Inferior parietal cortex (tissue), 1 donor: ENCODE measurements around the gene NXPH4.

Experiments used
- DNase-seq: peaks from one replicate; pipeline ENCODE4 v3.0.0-alpha.2; 2016; ENCODE audit errors: extremely low spot score

The NXPH4 gene

GRCh38 chr12:57203791-57204190, 12.8 kb upstream of the NXPH4 start:
- no peak for DNase-seq

GRCh38 chr12:57204454-57204853, 12.1 kb upstream of the NXPH4 start:
- DNase-seq, result no peak

- DNase-seq, result no peak
Measured at GRCh38 chr12:57205186-57205585, 11.4 kb upstream of the NXPH4 start.

GRCh38 chr12:57205931-57206330, 10.7 kb upstream of the NXPH4 start:
- DNase-seq, result no peak

GRCh38 chr12:57207731-57208630, 8.6 kb upstream of the NXPH4 start:
- no peak for DNase-seq

- peak; percentile 47 for DNase-seq
Measured at GRCh38 chr12:57208631-57209282, 7.8 kb upstream of the NXPH4 start.

GRCh38 chr12:57209916-57210315, 6.7 kb upstream of the NXPH4 start:
- DNase-seq, result no peak

- DNase-seq, result no peak
Measured at GRCh38 chr12:57210461-57210860, 6.1 kb upstream of the NXPH4 start.

GRCh38 chr12:57210926-57211692, 5.5 kb upstream of the NXPH4 start:
- no peak for DNase-seq

- DNase-seq, result no peak
Measured at GRCh38 chr12:57211791-57212700, 4.5 kb upstream of the NXPH4 start.

- no peak for DNase-seq
Measured at GRCh38 chr12:57212701-57213057, 3.9 kb upstream of the NXPH4 start.

GRCh38 chr12:57213058-57213715, 3.4 kb upstream of the NXPH4 start:
- DNase-seq, result peak; percentile 88

- DNase-seq, result no peak
Measured at GRCh38 chr12:57213763-57214397, 2.7 kb upstream of the NXPH4 start.

- peak; percentile 55 for DNase-seq
Measured at GRCh38 chr12:57214398-57214781, 2.2 kb upstream of the NXPH4 start.

- DNase-seq, result no peak
Measured at GRCh38 chr12:57215065-57215464, 1.5 kb upstream of the NXPH4 start.

GRCh38 chr12:57215668-57216013, 953 bp upstream of the NXPH4 start:
- DNase-seq, result no peak

- no peak for DNase-seq
Measured at GRCh38 chr12:57216921-57217879, 606 bp downstream of the NXPH4 start.

GRCh38 chr12:57218030-57218853, 1.6 kb downstream of the NXPH4 start:
- DNase-seq, result no peak
